Right lobe of liver (tissue), 6 donors: Measurements from ENCODE around the gene TECPR1. TPM values are rescaled to one million over a fixed set of nuclear protein-coding genes. Genes with fewer than 3 reads are reported as not detected.

ENCODE experiments used
- ATAC-seq, 4 donors: fragments of 200-7000 bp; cut with Tn5 transposase; one replicate each; pipeline ENCODE4 v1.9.1; 2020; ENCODE audit warnings: mild to moderate bottlenecking in 4 of 4, moderate library complexity in 4 of 4
- DNase-seq, 3 donors: peaks; one replicate each; pipeline ENCODE4 v3.0.0-alpha.2; 2020
- H3K27ac ChIP-seq, 3 donors: fragments of 200-600 bp; one replicate each; pipeline ENCODE4 v1.8.0; 2022
- H3K27me3 ChIP-seq, 2 donors: fragments of 200-600 bp; one replicate each; pipeline ENCODE4 v1.8.0; 2022
- H3K36me3 ChIP-seq, 4 donors: fragments of 200-600 bp; sonication (generic) in 1 of 4; one replicate each; pipeline versions ENCODE4 v1.5.1 to v1.8.0; 2017 to 2022; ENCODE audit warnings: control low read depth in 1 of 4
- H3K4me1 ChIP-seq, 4 donors: fragments of 200-600 bp; sonication (generic) in 1 of 4; one replicate each; pipeline versions ENCODE4 v1.5.1 to v1.8.0; 2017 to 2022; ENCODE audit warnings: control low read depth in 1 of 4
- H3K4me3 ChIP-seq, 3 donors: fragments of 200-600 bp; one replicate each; pipeline ENCODE4 v1.8.0; 2022
- H3K9me3 ChIP-seq, 4 donors: fragments of 200-600 bp; sonication (generic) in 1 of 4; one replicate each; pipeline versions ENCODE4 v1.5.1 to v1.8.0; 2017 to 2022; ENCODE audit warnings: control low read depth in 1 of 4
- CTCF ChIP-seq, 4 donors: fragments of 200-600 bp in 3 of 4; fragments of 450-650 bp in 1 of 4; IDR thresholded peaks; one replicate each; pipeline versions ENCODE4 v1.5.1 to v1.8.0; 2016 to 2022; ENCODE audit warnings: antibody characterized with exemption in 4 of 4, mild to moderate bottlenecking in 2 of 4
- POLR2A ChIP-seq: fragments of 450-650 bp; IDR thresholded peaks from one replicate; pipeline ENCODE4 v1.6.1; 2017; ENCODE audit warnings: antibody characterized with exemption, mild to moderate bottlenecking
- WGBS: methylation state at CpG from one replicate; pipeline ENCODE4 v1.1.6; 2018; ENCODE audit warnings: low coverage, low lambda C conversion rate; ENCODE audit not compliant: insufficient coverage; ENCODE audit errors: missing lambda C conversion rate; 5-methylcytosine and 5-hydroxymethylcytosine counted together
- intact Hi-C, 2 donors: fragments of 100-400 bp; cut with DNase I; formaldehyde crosslinking; loops; one replicate each; pipeline versions ENCODE4 v1.11.2 to v1.14.1; 2022
- total RNA-seq, 6 experiments: library from RNA; depleted of rRNA in 2 of 6; stranded (reverse); fragments of >200 nt in 2 of 6; fragmentation: NEBNext Ultra II Directional in 3 of 6; extraction: Animal tissue kit (Norgen Biotek cat#: 25700) in 3 of 6; gene quantifications; one replicate each; pipeline versions ENCODE4 v1.1.0 to v1.2.4, GENCODE V29; 2016 to 2023
- donor health status: DM: no; HTN: yes; CAD: no.
- donor health status: DM: no; HTN: no; CAD: no.
- donor health status: DM: no; HTN: no; CAD: no.
- donor health status: DM: no; HTN: yes; CAD: no.
- donor health status: DM: no; HTN: yes; CAD: no.

TECPR1 gene
- total RNA-seq, 6 experiments from 2014 or later, result 9.4 to 14.9 (median 12.4) TPM

DNA sequence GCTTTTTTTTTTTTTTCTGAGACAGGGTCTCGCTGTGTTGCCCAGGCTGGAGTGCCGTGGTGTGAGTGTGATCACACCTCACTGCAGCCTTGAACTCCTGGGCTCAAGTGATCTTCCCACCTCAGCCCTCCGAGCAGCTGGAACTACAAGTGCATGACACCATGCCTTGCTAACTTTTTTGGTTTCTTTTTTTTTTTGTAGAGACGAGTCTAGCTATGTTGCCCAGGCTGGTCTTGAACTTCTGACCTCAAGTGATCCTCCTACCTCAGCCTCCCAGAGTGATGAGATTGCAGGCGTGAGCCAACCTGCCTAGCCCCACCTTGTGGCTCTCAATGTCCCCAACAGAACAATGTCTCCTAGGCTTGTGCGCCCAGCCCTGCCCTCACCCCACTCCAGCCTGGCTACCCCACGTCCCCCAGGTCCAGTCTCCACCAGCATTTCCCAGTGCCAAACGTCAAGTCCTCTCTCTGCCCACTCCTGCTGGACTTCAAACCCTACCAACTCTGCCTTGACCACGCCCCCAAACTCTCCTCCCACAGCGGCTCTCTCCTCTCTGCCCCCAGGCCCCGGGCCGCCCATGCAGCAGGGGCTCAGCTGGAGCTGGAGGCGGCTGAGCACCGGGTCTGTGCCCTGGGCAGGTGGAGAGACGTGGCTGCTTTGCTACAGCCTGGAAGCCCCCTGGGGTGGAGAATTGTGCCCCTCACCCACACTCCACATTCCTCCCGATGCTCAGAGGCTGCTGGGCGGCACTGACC, 21.9 kb downstream of the TECPR1 start:
- H3K4me1 ChIP-seq, result no peaks in the 10 kb centered on the region

GRCh38 chr7:98229441-98229840, 22.6 kb downstream of the TECPR1 start:
- 91% methylated on average over 4 of the region's 11 CpGs for WGBS
- no peak overlapping the region for H3K27ac ChIP-seq
- peaks cover 0 to 5% (median 0%) of the 10 kb centered on the region in 4 donors for H3K36me3 ChIP-seq
- no peaks in the 10 kb centered on the region for H3K27me3 ChIP-seq
- intact Hi-C loops, result no loop called here
- no peak for TF ChIP-seq POLR2A
- TF ChIP-seq CTCF (IDR thresholded peaks at IDR 0.05), result no peak
- H3K4me1 ChIP-seq, result no peaks in the 10 kb centered on the region
- H3K4me3 ChIP-seq, result no peak overlapping the region
- H3K9me3 ChIP-seq, result no peaks in the 10 kb centered on the region
- ATAC-seq (no peak), DNase-seq (no peak)

More for the DNA sequence above, 21.9 kb downstream of the TECPR1 start:
- DNase-seq, result no peak
- ATAC-seq, result no peak
- Histone ChIP-seq H3K9me3 (no peaks in the 10 kb centered on the region), H3K27ac (no peak overlapping the region), H3K27me3 (no peaks in the 10 kb centered on the region), H3K4me3 (no peak overlapping the region), H3K36me3 (peaks cover 0 to 5% (median 0%) of the 10 kb centered on the region in 4 donors)
- intact Hi-C loops, result no loop called here
- TF ChIP-seq CTCF (IDR thresholded peaks at IDR 0.05), result no peak
- TF ChIP-seq POLR2A, result no peak
- 76% methylated on average over 5 of the region's 17 CpGs for WGBS

GRCh38 chr7:98228801-98229200, 23.2 kb downstream of the TECPR1 start:
- intact Hi-C loops, result no loop called here
- Histone ChIP-seq H3K27me3 (no peaks in the 10 kb centered on the region), H3K36me3 (peaks cover 0 to 5% (median 0%) of the 10 kb centered on the region in 4 donors), H3K4me1 (no peaks in the 10 kb centered on the region), H3K27ac (no peak overlapping the region), H3K9me3 (no peaks in the 10 kb centered on the region), H3K4me3 (no peak overlapping the region)
- WGBS, result no CpG with 5 or more reads among the region's 16 CpGs
- TF ChIP-seq POLR2A (no peak), CTCF (IDR thresholded peaks at IDR 0.05) (no peak)
- no peak for ATAC-seq
- no peak for DNase-seq

GRCh38 chr7:98227939-98228338, 24.1 kb downstream of the TECPR1 start:
- WGBS, result no CpG with 5 or more reads among the region's 18 CpGs
- TF ChIP-seq CTCF (IDR thresholded peaks at IDR 0.05) (no peak), POLR2A (no peak)
- no peak for ATAC-seq
- intact Hi-C loops, result no loop called here
- no peaks in the 10 kb centered on the region for H3K27me3 ChIP-seq
- no peak overlapping the region for H3K4me3 ChIP-seq
- DNase-seq, result no peak
- peaks cover 0 to 5% (median 0%) of the 10 kb centered on the region in 4 donors for H3K36me3 ChIP-seq
- H3K27ac ChIP-seq, result no peak overlapping the region
- H3K9me3 ChIP-seq, result no peaks in the 10 kb centered on the region
- H3K4me1 ChIP-seq, result no peaks in the 10 kb centered on the region
